Left lung (tissue), 10 donors: Measurements from ENCODE around the gene ARFGAP1. TPM values are rescaled to one million over a fixed set of nuclear protein-coding genes. Genes with fewer than 3 reads are reported as not detected.
A peak's percentile ranks its signal among the peaks of the same experiment; 100 is the strongest.

Source experiments
- ATAC-seq: fragments of 200-7000 bp; cut with Tn5 transposase; one replicate; pipeline ENCODE4 v1.9.1; 2020; ENCODE audit warnings: moderate library complexity
- DNase-seq, 4 donors: peaks; one replicate each; pipeline ENCODE4 v3.0.0-alpha.2; 2013 to 2020
- H3K27ac ChIP-seq, 2 donors: fragments of 200-600 bp; sonication (generic) in 1 of 2; one replicate each; pipeline versions ENCODE4 v1.5.0 to v1.8.0; 2020 to 2021
- H3K27me3 ChIP-seq, 2 donors: fragments of 200-600 bp; sonication (generic) in 1 of 2; one replicate each; pipeline versions ENCODE4 v1.5.0 to v1.8.0; 2020 to 2021
- H3K36me3 ChIP-seq, 2 donors: fragments of 200-600 bp; sonication (generic) in 1 of 2; one replicate each; pipeline versions ENCODE4 v1.5.0 to v1.8.0; 2020 to 2021
- H3K4me1 ChIP-seq, 2 donors: fragments of 200-600 bp; one replicate each; pipeline ENCODE4 v1.8.0; 2021
- H3K4me3 ChIP-seq, 2 donors: fragments of 200-600 bp; sonication (generic) in 1 of 2; one replicate each; pipeline versions ENCODE4 v1.5.0 to v1.8.0; 2020 to 2021; ENCODE audit warnings: mild to moderate bottlenecking in 1 of 2
- H3K9me3 ChIP-seq, 2 donors: fragments of 200-600 bp; sonication (generic) in 1 of 2; one replicate each; pipeline versions ENCODE4 v1.5.0 to v1.8.0; 2020 to 2021
- intact Hi-C, 2 donors: fragments of 100-400 bp; cut with DNase I; formaldehyde crosslinking; loops; one replicate each; pipeline versions ENCODE4 v1.11.2 to v1.14.2; 2022
- polyA plus RNA-seq, 6 donors: library from polyadenylated mRNA; unstranded; fragments of 120-200 nt; gene quantifications; one replicate each; pipeline ENCODE4 v1.2.1, GENCODE V29; 2013; ENCODE audit not compliant: insufficient read length in 6 of 6
- total RNA-seq, 2 donors: library from RNA; stranded (reverse); fragmentation: NEBNext Ultra II Directional; extraction: Animal tissue kit (Norgen Biotek cat#: 25700); gene quantifications; one replicate each; pipeline ENCODE4 v1.2.1, GENCODE V29; 2021
- TF ChIP-seq, protein P1 (sequence below), 2 donors: fragments of 200-600 bp; sonication (generic) in 1 of 2; IDR thresholded peaks; one replicate each; pipeline versions ENCODE4 v1.5.0 to v1.8.0; 2021; ENCODE audit warnings: antibody characterized with exemption in 2 of 2
- donor health status: DM: no; HTN: yes; CAD: no.
- donor health status: DM: no; HTN: no; CAD: no.

The ARFGAP1 gene
- total and polyA plus RNA-seq, 8 donors = 53.1 to 87.5 (median 70.2) TPM

DNA sequence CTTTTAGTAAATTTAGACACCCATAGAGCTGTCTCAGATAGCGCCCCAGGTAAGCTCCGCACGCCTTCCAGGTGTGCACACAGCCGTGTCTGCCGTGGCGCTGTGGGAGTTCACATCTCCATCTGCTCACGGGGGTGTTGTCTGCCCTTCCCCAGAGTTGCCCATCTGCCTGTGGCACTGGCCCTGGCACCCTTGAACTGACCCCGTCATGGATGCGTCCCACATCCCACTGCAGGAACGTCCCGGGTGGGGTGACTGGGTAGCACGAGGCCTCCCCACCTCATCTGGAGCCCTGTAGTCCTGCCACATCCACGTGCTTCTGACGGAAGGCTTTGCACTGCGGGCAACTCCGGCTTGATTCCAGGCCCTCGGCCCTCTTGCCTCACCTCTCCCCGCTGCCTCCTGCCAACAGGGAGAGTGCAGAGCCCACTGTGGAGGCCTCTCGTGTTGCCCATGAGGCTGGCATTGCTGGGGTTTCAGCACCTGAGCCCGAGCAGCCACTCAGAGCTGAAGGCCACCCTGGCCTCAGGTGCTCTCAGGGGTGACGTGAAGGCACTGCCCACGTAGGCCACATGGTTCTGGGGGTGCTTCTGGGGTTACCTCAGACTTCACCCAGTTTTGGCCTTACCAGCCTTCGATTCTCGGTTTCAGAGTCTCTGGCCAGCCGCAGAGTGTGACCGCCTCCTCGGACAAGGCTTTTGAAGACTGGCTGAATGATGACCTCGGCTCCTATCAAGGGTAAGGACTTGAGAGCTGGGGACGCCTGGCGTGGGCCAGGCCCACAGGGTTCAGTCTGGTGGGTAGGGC lies 5.1 kb downstream of the ARFGAP1 start:
- Histone ChIP-seq H3K27me3 (no peaks in the 10 kb centered on the region), H3K27ac (no peak overlapping the region), H3K4me3 (no peak overlapping the region), H3K4me1 (peaks cover 0 to 22% of the 10 kb centered on the region in 2 donors), H3K36me3 (peaks cover 0 to 72% of the 10 kb centered on the region in 2 donors), H3K9me3 (no peaks in the 10 kb centered on the region)
- DNase-seq (peak in 1 of 4 donors; percentile 63), ATAC-seq (no peak)
- TF ChIP-seq, protein P1, sequence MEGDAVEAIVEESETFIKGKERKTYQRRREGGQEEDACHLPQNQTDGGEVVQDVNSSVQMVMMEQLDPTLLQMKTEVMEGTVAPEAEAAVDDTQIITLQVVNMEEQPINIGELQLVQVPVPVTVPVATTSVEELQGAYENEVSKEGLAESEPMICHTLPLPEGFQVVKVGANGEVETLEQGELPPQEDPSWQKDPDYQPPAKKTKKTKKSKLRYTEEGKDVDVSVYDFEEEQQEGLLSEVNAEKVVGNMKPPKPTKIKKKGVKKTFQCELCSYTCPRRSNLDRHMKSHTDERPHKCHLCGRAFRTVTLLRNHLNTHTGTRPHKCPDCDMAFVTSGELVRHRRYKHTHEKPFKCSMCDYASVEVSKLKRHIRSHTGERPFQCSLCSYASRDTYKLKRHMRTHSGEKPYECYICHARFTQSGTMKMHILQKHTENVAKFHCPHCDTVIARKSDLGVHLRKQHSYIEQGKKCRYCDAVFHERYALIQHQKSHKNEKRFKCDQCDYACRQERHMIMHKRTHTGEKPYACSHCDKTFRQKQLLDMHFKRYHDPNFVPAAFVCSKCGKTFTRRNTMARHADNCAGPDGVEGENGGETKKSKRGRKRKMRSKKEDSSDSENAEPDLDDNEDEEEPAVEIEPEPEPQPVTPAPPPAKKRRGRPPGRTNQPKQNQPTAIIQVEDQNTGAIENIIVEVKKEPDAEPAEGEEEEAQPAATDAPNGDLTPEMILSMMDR (IDR thresholded peaks at IDR 0.05) = no peak
- intact Hi-C loops = no loop called here

DNA sequence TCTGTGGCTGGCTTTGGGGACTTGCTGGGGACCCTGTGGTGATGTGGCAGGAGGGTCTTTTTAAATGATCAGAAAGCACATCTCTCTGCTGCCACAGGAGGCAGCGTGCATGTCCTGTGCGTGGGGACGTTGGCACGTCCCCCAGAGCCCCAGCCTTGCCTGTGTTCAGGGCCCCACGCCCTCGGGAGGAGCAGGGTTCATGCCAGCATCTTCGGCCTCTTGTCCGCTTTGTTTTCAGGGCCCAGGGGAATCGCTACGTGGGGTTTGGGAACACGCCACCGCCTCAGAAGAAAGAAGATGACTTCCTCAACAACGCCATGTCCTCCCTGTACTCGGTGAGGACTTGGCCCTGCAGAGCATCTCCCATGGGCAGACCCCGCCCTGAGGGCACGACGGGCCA lies 6.0 kb downstream of the ARFGAP1 start:
- ATAC-seq = no peak
- peak in 1 of 4 donors; percentile 43 for DNase-seq
- intact Hi-C loops = no loop called here
- Histone ChIP-seq H3K27ac (no peak overlapping the region), H3K9me3 (no peaks in the 10 kb centered on the region), H3K4me3 (no peak overlapping the region), H3K4me1 (peaks cover 0 to 17% of the 10 kb centered on the region in 2 donors), H3K36me3 (peaks cover 0 to 82% of the 10 kb centered on the region in 2 donors), H3K27me3 (no peaks in the 10 kb centered on the region)
- TF ChIP-seq, protein P1 (IDR thresholded peaks at IDR 0.05) = no peak

DNA sequence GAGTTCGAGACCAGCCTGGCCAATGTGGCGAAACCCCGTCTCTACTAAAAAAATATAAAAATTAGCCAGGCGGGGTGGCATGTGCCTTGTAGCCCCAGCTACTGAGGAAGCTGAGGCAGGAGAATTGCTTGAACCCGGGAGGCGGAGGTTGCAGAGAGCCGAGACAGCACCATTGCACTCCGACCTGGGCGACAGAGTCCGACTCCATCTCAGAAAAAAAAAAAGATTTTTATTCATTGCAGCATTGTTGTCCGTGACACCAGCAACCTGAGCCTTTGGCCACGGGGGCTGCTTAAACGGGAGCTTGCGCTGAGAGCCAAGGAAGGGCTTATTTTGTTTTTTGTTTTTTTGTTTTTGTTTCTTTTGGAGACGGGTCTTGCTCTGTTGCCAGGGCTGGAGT lies 7.3 kb downstream of the ARFGAP1 start:
- ATAC-seq (no peak), DNase-seq (peak in 1 of 4 donors; percentile 16)
- intact Hi-C loops = no loop called here
- Histone ChIP-seq H3K9me3 (no peaks in the 10 kb centered on the region), H3K27me3 (no peaks in the 10 kb centered on the region), H3K27ac (no peak overlapping the region), H3K4me3 (no peak overlapping the region), H3K36me3 (peaks cover 0 to 94% of the 10 kb centered on the region in 2 donors), H3K4me1 (peaks cover 0 to 4% of the 10 kb centered on the region in 2 donors)
- TF ChIP-seq, protein P1 (IDR thresholded peaks at IDR 0.05) = no peak

DNA sequence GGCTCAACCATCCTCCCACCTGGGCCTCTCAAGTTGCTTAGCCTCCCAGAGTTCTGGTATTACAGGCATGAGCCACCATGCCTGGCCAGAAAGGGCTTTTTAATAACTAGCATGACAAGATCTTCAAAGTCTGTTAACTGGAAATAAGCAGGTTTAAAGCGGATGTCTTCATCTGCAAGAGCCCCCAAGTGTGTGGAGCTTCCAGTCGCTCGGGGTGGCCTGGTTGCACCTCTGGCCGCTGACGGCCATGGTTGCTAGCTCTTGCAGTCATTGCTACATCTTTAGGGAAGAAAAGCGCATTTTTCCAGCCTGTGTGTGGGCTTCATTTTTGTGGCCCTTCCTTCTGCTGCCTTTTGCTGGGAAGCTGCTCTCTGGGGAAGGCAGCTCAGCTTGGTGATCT lies 7.8 kb downstream of the ARFGAP1 start:
- no peak overlapping the region for H3K27ac ChIP-seq
- H3K27me3 ChIP-seq = no peaks in the 10 kb centered on the region
- H3K36me3 ChIP-seq = peaks cover 0 to 99% of the 10 kb centered on the region in 2 donors
- TF ChIP-seq, protein P1 (IDR thresholded peaks at IDR 0.05) = no peak
- ATAC-seq (no peak), DNase-seq (peak in 1 of 4 donors; percentile 29)
- no peaks in the 10 kb centered on the region for H3K4me1 ChIP-seq
- no peak overlapping the region for H3K4me3 ChIP-seq
- H3K9me3 ChIP-seq = no peaks in the 10 kb centered on the region
- intact Hi-C loops = no loop called here

DNA sequence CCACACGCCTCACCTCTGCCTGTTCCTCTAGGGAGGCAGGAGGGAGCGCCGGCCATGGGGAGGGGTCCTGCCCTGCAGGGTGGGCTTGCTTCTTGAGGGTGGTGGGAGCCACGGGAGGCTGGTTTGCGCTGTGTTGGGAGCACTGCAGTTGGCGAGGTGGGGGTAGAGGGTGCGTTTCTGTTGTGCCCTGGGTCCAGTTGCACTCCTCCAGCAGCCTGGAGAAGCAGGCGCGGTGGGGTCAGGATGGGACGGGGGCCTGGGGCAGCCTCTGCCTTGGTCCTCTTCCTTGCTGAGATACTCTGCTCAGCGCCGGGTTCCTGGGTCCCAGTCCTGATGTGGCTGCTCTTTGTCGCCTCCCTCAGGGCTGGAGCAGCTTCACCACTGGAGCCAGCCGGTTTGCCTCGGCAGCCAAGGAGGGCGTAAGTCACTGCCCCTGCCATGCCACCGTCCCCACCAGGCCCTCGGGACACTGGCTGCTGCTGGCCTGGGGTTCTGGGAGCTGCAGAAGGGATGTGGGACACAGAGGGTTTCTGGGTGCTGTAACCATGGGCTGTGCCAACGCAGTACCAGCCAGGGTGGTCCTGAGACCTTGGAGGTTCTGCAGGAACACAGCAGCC lies 8.4 kb downstream of the ARFGAP1 start:
- intact Hi-C loops = no loop called here
- Histone ChIP-seq H3K36me3 (peaks cover 0 to 100% of the 10 kb centered on the region in 2 donors), H3K27ac (no peak overlapping the region), H3K4me1 (no peaks in the 10 kb centered on the region), H3K9me3 (no peaks in the 10 kb centered on the region), H3K27me3 (no peaks in the 10 kb centered on the region), H3K4me3 (no peak overlapping the region)
- DNase-seq (peak in 1 of 4 donors; percentile 67), ATAC-seq (no peak)
- TF ChIP-seq, protein P1 (IDR thresholded peaks at IDR 0.05) = no peak
